RWPE1 (cell line): ENCODE data around the gene DAAM2.

ENCODE experiments used
- CTCF ChIA-PET: fragments of 350-600 bp; sonication (Branson Sonifier 250); formaldehyde crosslinking; extraction: SDS; loops from one replicate; lab custom pipeline; 2021; lab: Yijun Ruan, JAX
- POLR2A ChIA-PET: fragments of 400-600 bp; formaldehyde crosslinking; extraction: SDS; loops from one replicate; lab custom pipeline; 2020; ENCODE audit warnings: antibody characterized with exemption; ENCODE audit not compliant: low non-redundant PET; lab: Yijun Ruan, JAX
- DNase-seq: peaks from one replicate; pipeline ENCODE4 v3.0.0; 2012; ENCODE audit warnings: low spot score
- H3K27ac ChIP-seq: fragments of 450-650 bp; 2 replicates; pipeline ENCODE4 v1.5.1; 2017
- CTCF ChIP-seq: fragments of 450-650 bp; conservative IDR thresholded peaks from 2 replicates; pipeline ENCODE4 v1.5.1; 2017; ENCODE audit warnings: low read depth, mild to moderate bottlenecking

The DAAM2 gene

GRCh38 chr6:39819676-39820075 is 27.5 kb downstream of the DAAM2 start:
- H3K27ac ChIP-seq: no peak overlapping the region
- TF ChIP-seq CTCF: no peak
- no peak for DNase-seq
- POLR2A ChIA-PET: no interaction called here
- CTCF ChIA-PET: no interaction called here

- CTCF ChIA-PET: no interaction called here
Measured at GRCh38 chr6:39820553-39820952, 28.4 kb downstream of the DAAM2 start.

GRCh38 chr6:39821046-39821740 is 29.0 kb downstream of the DAAM2 start:
- ChIA-PET POLR2A (no interaction called here), CTCF (interaction anchor here (0.7 kb wide), 1 partner anchor 393 kb away, joined by 6 read pairs; no protein-coding TSS in a partner anchor)
- TF ChIP-seq CTCF: no peak
- DNase-seq: no peak
- H3K27ac ChIP-seq: no peak overlapping the region

More at GRCh38 chr6:39820553-39820952, 28.4 kb downstream of the DAAM2 start:
- POLR2A ChIA-PET: no interaction called here
- H3K27ac ChIP-seq: no peak overlapping the region
- no peak for DNase-seq
- no peak for TF ChIP-seq CTCF

- no peak for DNase-seq
- H3K27ac ChIP-seq: no peak overlapping the region
- TF ChIP-seq CTCF: no peak
- ChIA-PET CTCF (interaction anchor here (0.7 kb wide), 1 partner anchor 394 kb away, joined by 6 read pairs; no protein-coding TSS in a partner anchor), POLR2A (no interaction called here)
Measured at GRCh38 chr6:39821742-39822532, 29.8 kb downstream of the DAAM2 start.

GRCh38 chr6:39822846-39823815 is 31.0 kb downstream of the DAAM2 start:
- H3K27ac ChIP-seq: no peak overlapping the region
- POLR2A ChIA-PET: no interaction called here
- CTCF ChIA-PET: no interaction called here
- DNase-seq: no peak
- no peak for TF ChIP-seq CTCF
